NCI-H1694 treated with DMSO at 0.1 percent for 48 hours (cell line): ENCODE results near the gene AKR1C8.
"Not testable (repeated sequence)": the region's sequence is repeated elsewhere in the genome, so short reads cannot be mapped to it uniquely, and the experiment has no call there.

ENCODE experiments used
- DNase-seq: peaks from one replicate; lab custom pipeline; 2025; lab: John Stamatoyannopoulos, UW

AKR1C8 gene

GRCh38 chr10:5165738-5166137, 19.2 kb downstream of the AKR1C8 start:
- no peak for DNase-seq

- DNase-seq = no peak
Measured at GRCh38 chr10:5163487-5163886, 21.5 kb downstream of the AKR1C8 start.

- DNase-seq = no peak
Measured at GRCh38 chr10:5159126-5159525, 25.8 kb downstream of the AKR1C8 start.

GRCh38 chr10:5157501-5157900, 27.4 kb downstream of the AKR1C8 start:
- no peak for DNase-seq

- DNase-seq = no peak
Measured at GRCh38 chr10:5155951-5156350, 29.0 kb downstream of the AKR1C8 start.

GRCh38 chr10:5151076-5151475, 33.9 kb downstream of the AKR1C8 start:
- no peak for DNase-seq

GRCh38 chr10:5148678-5149032, 36.3 kb downstream of the AKR1C8 start:
- no peak for DNase-seq

- DNase-seq = no peak
Measured at GRCh38 chr10:5147981-5148677, 36.8 kb downstream of the AKR1C8 start.

GRCh38 chr10:5147255-5147980, 37.5 kb downstream of the AKR1C8 start:
- DNase-seq = no peak

- no peak for DNase-seq
Measured at GRCh38 chr10:5146920-5147254, 38.1 kb downstream of the AKR1C8 start.

GRCh38 chr10:5143137-5143536, 41.8 kb downstream of the AKR1C8 start:
- DNase-seq = no peak

- DNase-seq = no peak
Measured at GRCh38 chr10:5142199-5142598, 42.8 kb downstream of the AKR1C8 start.

GRCh38 chr10:5137699-5138098, 47.3 kb downstream of the AKR1C8 start:
- DNase-seq = not testable (repeated sequence)

- no peak for DNase-seq
Measured at GRCh38 chr10:5136468-5137087, 48.4 kb downstream of the AKR1C8 start.

- no peak for DNase-seq
Measured at GRCh38 chr10:5135581-5135980, 49.4 kb downstream of the AKR1C8 start.

- DNase-seq = no peak
Measured at GRCh38 chr10:5125315-5126044, 59.5 kb downstream of the AKR1C8 start.

- DNase-seq = no peak
Measured at GRCh38 chr10:5123886-5124285, 61.1 kb downstream of the AKR1C8 start.

GRCh38 chr10:5119997-5120396, 65.0 kb downstream of the AKR1C8 start:
- DNase-seq = not testable (repeated sequence)

GRCh38 chr10:5117026-5117425, 67.9 kb downstream of the AKR1C8 start:
- DNase-seq = no peak

GRCh38 chr10:5116621-5117020, 68.3 kb downstream of the AKR1C8 start:
- no peak for DNase-seq

GRCh38 chr10:5109861-5110260, 75.1 kb downstream of the AKR1C8 start:
- DNase-seq = not testable (repeated sequence)

- DNase-seq = no peak
Measured at GRCh38 chr10:5108658-5109416, 76.1 kb downstream of the AKR1C8 start.
